ENCODE measurements around the gene STXBP5.

The STXBP5 gene

DNA sequence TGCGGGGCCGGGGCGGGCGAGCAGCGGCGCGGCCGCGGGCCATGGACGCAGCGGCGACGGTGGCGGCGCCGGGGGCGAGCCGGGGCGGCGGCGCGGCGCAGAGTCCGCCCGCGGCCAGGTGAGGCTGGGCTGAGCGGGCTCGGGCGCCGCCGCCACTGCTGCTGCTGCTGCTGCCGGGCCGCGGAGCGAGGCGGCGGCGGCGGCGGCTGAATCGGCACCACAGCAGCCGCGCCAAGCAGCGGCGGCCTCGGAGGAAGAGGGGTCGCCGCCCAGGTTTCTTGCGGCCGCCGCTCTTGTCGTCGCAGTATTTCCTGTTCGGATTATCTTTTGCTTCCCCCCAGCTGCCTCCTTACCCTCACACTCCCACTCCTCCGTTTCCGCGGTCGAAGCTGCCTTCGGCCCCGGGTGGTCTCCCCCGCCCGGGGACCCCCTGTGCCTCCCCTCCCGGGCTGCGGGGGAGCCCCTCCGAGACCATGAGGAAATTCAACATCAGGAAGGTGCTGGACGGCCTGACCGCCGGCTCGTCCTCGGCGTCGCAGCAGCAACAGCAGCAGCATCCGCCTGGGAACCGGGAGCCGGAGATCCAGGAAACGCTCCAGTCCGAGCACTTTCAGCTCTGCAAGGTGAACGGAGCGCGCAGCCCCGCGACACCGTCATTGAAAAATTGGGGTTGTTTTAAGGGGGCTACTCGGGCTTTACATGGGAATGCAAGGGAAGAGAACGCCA, at the start of gene STXBP5:
Gene STXBP5 (plus strand): TSS at position 358 of the 726 bp plus-strand sequence. CDS start 116 bp downstream, at position 474.
- DNase-seq: no peak

DNA sequence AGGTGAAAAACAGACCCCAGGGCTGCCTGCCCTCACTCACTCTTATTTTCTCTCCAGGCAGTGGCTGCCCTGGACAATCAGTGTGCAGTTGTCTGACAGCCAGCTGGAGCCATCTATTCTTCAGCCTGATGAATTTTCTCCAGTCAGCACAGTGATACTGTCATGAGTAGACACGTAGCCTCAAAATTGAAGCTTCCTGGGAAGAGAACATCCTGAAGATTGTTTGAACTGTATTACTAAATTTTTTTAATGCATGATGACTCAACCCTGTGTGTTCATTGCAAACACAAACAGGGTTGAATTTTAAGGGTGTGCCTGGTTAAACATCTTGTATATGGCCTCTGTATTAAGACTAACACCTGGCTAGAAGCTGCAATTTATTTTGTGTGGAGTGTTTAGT, 49.8 kb upstream of the STXBP5 start:
- DNase-seq: no peak

DNA sequence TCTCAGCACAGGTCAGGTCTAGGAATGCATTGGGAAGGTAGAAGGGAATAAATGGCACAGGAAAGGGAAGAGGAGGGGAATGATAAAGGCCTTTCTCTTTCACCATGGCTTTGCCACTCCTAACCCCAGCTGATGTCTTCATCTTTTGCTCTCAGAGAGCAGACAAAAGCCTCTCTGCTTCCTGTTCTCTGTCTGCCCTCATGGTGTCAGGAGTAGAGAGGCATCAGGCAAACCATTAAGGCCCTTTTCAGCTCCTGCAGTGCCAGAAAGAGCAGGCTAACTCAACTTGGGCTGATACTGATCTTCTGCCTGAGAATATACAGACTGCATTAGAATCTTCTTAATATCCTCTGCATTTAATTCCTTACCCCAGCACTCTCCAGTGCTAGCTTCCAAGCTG, 48.0 kb upstream of the STXBP5 start:
- DNase-seq: no peak

DNA sequence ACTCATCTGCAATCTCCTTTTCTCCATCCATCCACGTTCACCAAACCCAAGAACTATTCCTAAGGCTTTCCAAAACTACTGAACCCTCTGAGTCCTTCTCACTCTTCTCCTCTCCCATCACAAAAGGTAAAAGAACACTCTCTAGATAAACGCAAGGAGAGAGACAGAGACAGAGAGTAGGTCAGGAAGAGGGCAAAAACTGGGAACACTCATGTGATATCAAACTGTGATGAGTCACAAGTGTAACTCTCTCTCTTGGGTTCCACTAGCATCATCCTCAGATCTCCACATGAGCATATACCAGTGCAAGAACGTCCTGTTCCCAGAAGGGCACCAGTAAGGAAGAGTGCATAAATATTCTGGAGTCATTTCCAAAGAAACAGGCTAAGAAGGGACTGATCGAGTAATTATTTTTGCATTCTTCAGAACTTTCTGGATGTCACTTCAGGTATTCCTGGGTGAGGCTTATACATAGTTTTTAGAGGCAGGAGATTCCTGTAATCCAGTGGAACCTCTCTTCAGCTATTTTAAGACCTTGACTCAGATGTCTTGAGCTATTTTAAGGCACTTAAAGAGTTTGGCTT, 47.3 kb upstream of the STXBP5 start:
- DNase-seq: no peak

DNA sequence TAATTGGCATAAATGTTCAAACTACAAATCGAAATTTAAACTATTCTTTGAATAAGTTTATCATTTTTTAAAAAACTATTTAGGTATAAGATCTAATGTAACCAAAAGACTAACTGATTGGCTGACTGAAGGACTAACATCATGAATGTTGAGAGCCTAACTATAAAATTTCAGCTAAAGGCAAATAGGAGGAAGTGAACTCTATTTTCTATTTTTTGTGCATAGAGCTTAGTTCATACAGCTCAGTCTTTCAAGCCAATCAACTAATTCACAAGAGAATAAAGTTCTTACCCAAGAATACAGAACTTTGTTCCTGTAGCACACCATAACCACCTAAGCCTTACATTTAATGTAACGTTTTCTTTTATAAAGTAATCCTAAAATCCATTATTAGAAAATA, 46.3 kb upstream of the STXBP5 start:
- no peak for DNase-seq

DNA sequence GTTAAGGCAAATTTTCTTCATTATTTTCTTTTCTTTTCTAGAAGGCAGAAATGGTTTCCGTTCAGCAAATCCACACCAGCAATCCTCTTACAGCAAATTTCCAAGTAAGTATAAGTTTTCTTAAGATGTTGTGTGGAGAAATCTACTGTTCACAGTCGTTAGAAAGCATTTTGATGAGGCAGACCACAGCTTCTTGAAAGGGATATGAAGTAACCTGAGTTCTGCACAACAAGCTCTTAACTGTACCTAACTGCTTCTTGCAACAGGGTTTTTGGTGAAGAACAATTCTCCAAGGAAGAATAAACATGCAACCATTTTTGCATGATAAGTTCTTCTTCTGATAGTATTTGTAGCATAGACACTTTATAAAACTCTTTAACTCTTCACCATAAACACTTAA, 45.3 kb upstream of the STXBP5 start:
- DNase-seq: no peak

DNA sequence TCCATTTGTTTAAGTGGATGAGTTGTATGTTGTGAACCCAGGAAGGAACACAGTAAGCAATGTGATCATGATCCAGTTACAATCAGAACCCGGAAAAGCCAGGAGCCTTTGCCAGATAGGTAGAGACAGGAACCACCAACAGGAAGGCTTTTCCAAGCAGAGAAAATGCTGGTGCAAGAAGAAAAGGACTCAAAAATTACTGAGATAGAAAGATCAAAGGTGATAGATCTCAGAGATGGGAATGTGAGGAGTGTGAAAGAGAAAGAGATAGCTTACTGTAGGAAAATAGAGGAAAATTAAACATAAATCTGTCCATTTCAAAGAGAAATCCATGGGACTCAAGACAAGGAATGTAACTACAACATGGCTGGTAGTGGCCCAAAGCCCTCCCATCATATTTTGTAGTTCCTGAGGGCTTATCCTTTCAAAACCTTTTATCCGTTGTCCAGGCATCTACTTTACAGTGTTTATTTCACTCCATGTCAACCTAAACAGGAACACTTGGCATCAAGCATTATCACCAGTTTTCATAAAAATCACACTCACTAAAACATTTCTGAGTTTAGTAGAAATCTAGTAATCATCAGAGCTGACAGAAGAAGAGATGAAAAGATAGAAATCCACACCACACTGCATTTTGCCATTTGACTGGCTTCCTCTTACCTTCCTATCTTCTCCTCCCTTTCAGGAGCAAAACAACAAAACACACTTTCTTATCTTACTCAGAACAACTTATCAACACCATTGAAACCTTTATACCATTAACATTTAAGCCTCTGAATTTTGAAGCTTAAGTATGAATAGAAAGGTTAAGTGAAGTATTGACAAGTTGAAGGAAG, 44.5 kb upstream of the STXBP5 start:
- no peak for DNase-seq

DNA sequence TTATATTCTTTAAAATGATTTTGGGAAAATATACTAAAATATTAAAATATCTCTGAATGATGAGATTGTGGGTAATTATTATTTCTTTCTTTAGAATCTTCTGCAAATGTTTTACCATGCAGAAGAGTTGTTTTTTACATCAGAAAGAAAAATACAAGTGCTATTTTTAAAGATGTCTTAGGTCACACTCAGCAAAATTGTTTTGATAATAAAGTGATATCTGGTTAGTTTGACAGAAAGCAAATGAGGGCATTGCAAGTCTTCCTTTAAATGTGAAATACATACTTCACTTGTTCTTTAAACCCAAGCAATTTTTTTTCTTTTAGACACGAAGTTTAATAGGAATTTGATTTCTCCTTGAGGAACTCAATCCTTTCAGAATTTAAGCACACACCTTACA, 43.6 kb upstream of the STXBP5 start:
- DNase-seq: no peak

DNA sequence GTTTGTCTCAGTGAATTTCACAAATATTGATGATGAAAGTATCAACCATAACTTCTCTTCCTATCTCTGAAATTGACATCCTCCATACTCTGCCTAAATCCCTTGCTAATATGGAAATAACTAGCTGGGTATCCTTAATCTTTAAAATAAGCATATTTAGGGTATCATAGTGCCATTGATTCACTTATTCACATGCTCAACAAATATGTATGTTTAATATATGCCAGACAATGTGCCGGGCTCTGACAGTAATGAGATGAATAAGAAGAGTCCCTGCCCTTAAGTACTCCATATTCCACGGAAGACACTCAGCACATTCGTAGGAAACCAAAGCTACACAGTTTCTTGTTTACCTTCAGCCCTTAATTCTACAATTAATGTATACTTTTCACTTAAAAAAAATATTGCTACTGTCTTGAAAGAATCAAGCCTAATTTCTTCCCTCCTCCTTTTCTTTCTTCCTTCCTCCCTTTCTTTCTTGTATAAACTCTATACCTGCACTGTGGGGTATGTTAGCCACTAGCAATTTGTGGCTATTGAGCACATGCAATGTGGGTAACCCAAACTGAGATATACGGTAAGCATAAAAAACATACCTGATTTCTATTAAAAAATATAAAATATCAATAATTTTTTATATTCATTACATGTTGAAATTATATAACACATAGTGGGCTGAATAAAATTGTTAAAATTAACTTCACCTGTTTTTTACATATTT, 42.8 kb upstream of the STXBP5 start:
- DNase-seq: no peak

DNA sequence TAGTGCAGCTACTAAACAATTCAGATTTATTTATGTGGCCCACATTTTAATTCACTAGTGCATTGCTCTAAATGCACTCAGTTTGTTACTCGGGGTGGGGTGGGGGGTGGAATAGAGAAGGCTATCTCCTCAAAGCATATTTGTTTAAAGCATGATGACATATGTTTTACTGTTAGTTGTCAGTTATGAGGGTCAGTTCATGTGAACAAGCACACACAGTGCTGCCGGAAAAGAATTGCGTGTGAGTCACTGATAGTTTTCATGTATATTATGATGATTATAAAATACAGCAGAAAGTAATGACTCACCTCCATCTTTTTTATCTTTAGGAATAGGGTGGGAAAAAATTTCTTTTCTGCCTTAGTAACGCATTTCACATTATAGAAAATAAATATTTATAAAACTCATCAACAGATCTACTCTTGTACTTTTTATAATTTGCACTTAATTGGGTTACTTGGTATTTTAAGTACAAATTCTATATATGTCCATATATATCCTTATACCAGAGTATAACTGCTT, 42.2 kb upstream of the STXBP5 start:
- DNase-seq: no peak

DNA sequence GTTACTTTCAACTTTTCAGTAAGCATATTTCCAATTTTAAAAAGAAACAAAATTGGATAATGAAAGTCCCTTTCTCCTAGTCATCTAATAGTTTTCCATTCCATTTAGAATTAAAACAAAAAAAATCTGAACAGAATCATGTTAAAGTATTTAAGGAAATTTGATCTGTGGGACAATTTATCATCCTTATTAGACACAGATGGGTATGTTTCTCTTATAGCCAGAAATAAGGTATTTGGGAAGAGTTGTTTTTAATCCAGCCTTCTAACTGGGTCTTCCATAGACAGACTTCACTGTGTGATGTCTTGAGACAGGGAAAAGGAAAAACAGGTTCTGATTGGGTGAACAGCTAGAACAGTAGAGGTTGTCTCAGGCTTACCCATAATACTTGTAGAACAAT, 39.5 kb upstream of the STXBP5 start:
- no peak for DNase-seq

DNA sequence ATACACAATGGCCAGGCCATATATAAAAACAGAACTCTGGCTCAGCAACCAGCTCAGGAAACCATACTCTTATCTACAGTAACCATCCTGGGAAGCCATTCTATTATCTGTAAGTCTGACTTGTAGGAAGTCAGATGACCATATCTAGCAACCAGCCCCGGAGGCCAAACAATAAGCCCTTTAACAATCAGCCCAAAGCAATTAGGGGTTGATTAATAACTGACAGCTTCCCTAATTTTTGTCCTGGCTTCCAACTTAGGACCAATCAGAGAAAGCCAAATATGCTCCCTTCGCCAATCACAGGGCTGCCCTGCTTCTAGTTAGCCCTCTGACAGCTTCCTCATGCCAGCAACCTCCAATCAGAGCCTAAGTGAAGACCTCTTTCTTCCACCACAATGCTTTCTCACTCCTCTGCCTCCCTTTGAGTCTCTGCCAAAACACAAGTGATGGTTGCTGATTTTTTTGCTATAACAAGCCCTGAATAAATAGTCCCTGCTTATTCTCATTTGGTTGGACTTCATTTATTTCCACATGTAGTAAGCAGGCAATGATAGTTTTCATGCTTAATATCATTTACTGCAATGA, 37.8 kb upstream of the STXBP5 start:
- no peak for DNase-seq

DNA sequence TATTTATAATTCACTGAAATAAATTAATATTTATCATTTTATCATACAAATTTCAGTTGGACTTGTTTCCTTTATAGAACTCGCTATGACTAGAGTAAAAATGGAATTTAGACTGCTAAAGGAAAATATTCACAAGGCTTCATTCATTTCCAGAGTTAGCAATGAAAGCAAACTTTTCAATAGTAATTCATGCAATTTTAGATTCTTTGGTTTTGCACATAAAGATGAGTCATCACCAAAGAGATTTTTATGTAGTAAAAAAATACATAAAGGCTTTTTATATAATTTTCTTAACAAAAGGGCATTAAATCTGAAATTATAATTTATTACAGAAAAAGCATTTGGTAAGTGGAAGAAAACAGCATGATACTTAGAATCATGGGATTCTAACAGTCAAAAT, 37.2 kb upstream of the STXBP5 start:
- DNase-seq: no peak

DNA sequence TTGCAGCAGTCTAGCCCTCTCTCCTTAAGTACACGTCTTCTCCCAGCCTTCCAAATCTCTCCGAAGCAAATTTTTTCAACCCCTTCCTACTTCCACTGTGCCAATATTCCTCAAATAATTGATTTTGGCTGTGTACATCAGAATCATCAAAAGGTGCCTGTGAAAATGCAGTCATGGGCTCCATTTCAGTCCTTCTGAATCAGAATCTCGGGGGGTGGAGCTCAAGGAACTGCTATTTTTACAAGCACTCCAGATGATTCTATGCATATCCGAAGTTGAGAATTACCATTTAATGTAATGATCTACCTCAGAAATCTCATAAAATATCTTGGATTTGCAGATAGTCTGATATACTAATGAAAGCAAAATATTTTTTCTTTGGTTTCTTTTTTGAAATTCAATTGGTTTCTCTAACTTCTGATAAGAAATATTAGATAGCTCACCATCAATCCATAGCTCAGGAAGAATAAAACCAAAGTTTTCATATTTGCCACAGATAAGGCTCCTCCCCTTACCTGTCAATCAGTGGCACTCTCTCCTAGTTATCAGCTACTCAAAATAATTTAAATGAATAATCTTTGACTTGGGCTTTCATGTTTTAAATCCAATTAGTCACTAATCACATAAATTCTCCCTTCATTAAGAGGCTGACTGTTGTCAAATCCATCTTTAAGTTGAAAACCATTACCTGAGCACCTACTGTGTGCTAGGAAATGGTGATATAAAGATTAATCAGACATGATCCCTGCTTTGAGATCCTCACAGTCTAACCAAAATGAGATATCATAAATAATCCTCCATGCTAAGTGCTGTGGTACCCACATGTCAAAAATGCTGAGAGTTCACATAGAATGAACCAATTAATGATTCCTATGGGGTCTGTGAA, 36.4 kb upstream of the STXBP5 start:
- no peak for DNase-seq

DNA sequence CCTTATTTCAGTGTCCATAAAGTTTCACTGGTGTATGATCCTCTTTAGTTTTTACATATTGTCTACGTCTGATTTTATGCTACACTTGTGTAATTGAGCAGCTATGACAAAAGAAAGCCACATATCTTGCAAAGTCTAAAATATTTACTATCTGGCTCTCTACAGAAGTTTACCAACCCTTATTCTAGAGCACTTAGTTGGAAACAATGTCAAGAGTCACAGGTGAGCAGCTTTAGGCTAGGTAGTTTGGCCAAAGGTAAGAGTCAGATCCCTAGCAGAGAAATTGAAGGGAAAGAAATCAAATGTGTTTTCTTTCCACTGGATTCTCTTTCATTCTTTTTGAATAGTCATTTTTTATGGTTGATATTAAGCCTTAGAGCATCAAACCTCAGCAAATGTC, 34.7 kb upstream of the STXBP5 start:
- no peak for DNase-seq

DNA sequence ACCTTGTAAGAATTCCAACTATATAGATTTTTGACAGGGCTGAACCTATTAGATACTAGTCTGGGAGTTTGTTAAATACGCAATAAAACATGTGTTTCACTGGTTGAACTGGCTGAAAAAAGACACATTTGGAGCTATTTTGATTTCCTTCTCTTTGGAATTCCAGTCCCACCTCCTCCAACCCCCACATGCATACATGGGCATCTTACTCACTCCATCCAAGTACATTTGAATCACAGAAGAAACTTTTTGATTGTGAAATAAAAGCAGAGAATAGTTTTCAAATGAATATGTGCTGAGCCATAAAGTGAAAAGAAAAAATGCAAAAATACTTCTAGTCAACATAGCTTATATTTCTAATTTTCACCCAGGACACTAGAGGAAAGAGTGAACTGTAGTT, 33.9 kb upstream of the STXBP5 start:
- DNase-seq: no peak

DNA sequence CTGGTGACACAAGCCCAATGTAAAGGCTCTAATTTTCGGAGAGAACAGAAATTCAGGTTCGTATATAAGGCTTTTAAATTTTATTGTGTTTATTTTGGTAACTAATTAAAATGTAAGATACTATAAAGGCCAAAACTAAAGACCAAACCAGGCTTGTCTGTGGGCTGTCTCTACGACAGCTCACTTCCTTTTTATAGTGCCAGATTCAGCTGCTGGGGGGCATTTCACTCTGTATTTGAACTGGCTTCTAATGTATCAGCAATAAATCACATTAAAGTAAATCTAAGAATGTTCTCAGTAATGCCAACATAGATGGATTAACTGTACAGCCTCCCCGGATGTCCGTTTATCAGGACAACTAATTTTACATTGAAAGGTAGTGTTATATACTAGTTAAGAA, 31.1 kb upstream of the STXBP5 start:
- DNase-seq: no peak

DNA sequence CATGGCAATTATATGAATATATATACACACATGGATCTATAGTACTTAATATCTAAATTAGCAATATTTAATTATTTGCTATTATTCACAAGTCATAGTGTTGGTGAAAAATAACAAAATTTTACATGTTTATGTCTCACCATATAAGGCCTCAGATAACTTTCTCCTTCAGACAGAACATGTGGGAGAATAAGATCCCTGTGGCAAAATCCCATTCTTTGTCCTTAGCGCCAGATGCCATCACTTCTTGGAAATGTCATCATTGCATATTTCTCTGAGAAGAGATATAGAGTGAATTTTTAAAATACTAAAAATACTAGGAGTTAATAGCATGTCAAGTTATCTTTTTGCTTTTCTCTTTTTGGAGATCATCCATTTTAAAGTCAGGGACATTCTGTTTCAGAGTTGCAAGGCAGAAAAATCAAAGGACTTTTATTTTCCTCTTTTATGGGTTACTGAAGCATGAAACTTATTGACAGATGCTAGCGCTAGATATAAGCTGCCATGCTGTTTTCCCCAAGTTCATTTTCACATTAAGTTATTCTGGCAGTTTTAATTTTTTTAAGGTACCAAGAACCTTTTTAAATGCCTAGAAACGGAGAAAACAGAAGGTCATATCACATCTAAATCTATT, 30.4 kb upstream of the STXBP5 start:
- no peak for DNase-seq

DNA sequence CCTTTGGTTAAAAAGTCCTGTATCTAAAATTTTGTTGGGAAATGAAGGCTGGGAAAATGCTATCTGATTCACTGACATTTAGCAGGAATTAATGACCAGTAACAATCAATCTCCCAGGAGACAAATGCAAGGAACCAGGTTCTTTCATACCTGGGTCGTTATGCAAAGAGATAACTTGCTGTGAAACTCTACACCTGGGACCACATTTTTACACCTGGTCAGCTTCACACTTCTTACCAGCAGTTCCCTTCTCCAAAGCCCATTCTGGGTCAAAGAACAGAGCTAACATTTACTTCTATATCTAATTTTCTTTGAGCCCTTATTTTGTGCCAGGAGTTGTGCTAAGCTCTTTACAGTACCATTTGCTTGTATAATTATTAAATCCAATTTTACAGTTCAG, 27.4 kb upstream of the STXBP5 start:
- no peak for DNase-seq

DNA sequence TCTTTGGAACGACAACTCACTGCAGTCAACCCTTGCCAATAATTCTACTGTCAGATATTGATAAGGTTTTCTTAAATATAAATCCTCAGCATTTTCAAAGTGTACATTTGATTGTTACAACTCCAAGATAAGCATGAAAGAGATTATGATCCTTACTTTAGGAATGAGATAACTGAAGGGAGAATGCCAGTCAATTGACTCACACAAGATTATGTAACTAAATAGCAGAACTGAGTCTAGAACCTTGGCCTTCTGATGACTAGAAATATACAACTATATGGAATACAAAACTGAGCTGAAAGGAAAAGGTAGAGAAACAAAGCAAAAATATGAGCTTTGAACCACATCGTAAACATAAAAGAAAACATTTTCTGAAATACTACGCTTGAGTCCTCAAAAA, 26.9 kb upstream of the STXBP5 start:
- DNase-seq: no peak

DNA sequence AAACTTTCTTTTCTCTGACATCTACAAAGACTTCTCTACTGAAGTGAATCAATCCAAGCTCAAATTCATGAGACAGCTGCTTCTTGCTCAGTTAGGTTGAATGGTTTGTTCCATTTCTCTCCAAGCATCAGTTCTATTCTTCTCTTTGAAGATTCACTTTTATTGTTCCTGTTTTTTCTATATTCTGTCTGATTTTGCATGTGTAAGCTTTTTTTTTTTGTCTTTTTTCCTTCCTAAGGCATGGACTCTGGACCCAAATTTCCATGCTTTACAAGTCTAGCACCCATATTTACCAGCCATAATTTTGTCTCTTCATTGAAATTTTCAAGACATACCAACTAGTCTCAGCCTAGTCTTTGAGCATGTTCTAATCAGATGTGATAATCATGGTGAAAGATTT, 25.9 kb upstream of the STXBP5 start:
- DNase-seq: no peak
